Heart left ventricle (tissue), 13 donors: ENCODE measurements around the gene ESYT2.

Source experiments
- CTCF ChIP-seq, 12 donors: fragments of 200-600 bp; sonication (generic) in 4 of 12; IDR thresholded peaks; one replicate each; pipeline versions ENCODE4 v1.5.0 to v1.8.0; 2018 to 2022; ENCODE audit warnings: antibody characterized with exemption in 12 of 12, mild to moderate bottlenecking in 5 of 12
- POLR2A ChIP-seq, 2 donors: fragments of 450-650 bp; IDR thresholded peaks; one replicate each; pipeline ENCODE4 v1.6.1; 2017; ENCODE audit warnings: antibody characterized with exemption in 2 of 2, mild to moderate bottlenecking in 2 of 2, moderate library complexity in 2 of 2
- donor health status: ischemic (EF 13 %, LVEDD 7.1; RV severe dilation, severe dysfunction).
- donor health status: DM: no; HTN: yes; CAD: no.
- donor health status: DM: no; HTN: no; CAD: no.
- donor health status: ischemic (EF 25% LVEDD 6.9; RV normal size, moderate dysfunction).
- donor health status: ischemic (EF 25% LVEDD 5.7; RV mildly dilated, moderate dysfunction).
- donor health status: ischemic (EF 35%, LVEDD 5.7; RV mildly dilated, moderate dysfunction).
- donor health status: nonischemic (EF 11% LVEDD 7.7; RV severe dilation, severe dysfunction).
- donor health status: DM: yes; HTN: yes; CAD: no.
- donor health status: PGD.
- donor health status: ischemic (EF 29% LVEDD 5.4; RV normal size, mild dysfunction).
- donor health status: nonischemic (EF 23%, LVEDD 6.1; RV moderate dilation, normal function).

- TF ChIP-seq POLR2A (IDR thresholded peaks at IDR 0.05) (no peak), CTCF (IDR thresholded peaks at IDR 0.05) (no peak)
Observed at GRCh38 chr7:158763454-158764033, 65.8 kb downstream of the ESYT2 start.
